Esophagus squamous epithelium (tissue), 4 donors: ENCODE measurements around the gene SRGAP2C.
"Not testable (repeated sequence)": the region's sequence is repeated elsewhere in the genome, so short reads cannot be mapped to it uniquely, and the experiment has no call there.

Source experiments
- CTCF ChIP-seq, 6 experiments: fragments of 450-650 bp in 4 of 6; fragments of 200-600 bp in 2 of 6; sonication (generic) in 2 of 6; IDR thresholded peaks; one replicate each; pipeline ENCODE4 v1.5.1; 2016 to 2019; ENCODE audit warnings: antibody characterized with exemption in 6 of 6, mild to moderate bottlenecking in 4 of 6, moderate library complexity in 4 of 6
- POLR2A ChIP-seq, 4 donors: fragments of 450-650 bp; IDR thresholded peaks; one replicate each; pipeline ENCODE4 v1.6.1; 2017; ENCODE audit warnings: antibody characterized with exemption in 4 of 4, mild to moderate bottlenecking in 4 of 4, moderate library complexity in 3 of 4

GRCh38 chr1:121278777-121279547, 94.2 kb downstream of the SRGAP2C start:
- TF ChIP-seq CTCF, POLR2A (IDR thresholded peaks at IDR 0.05): not testable (repeated sequence)
